H1 (cell line): ENCODE results near the gene PPP1R27. TPM values are rescaled to one million over a fixed set of nuclear protein-coding genes. Genes with fewer than 3 reads are reported as not detected.
A peak's percentile ranks its signal among the peaks of the same experiment; 100 is the strongest.

ENCODE experiments used
- ASH2L ChIP-seq: fragments of 200-600, 300-600 bp; sonication (generic); IDR thresholded peaks from one replicate; pipeline ENCODE4 v1.7.1; 2017; ENCODE audit warnings: low read length
- CHD7 ChIP-seq: fragments of 300-600 bp; sonication (generic); IDR thresholded peaks from 2 replicates; pipeline ENCODE4 v1.7.1; 2012; ENCODE audit warnings: low read length, moderate library complexity, mild to moderate bottlenecking, inconsistent platforms; ENCODE audit not compliant: insufficient replicate concordance
- GABPA ChIP-seq: IDR thresholded peaks from 2 replicates; pipeline ENCODE4 v1.6.1; 2011; ENCODE audit warnings: mild to moderate bottlenecking, low read length, moderate library complexity, borderline replicate concordance; ENCODE audit not compliant: insufficient read depth
- RAD21 ChIP-seq, 2 experiments: IDR thresholded peaks in 1 of 2; conservative IDR thresholded peaks in 1 of 2; 2 replicates each; pipeline ENCODE4 v1.6.1; 2011; ENCODE audit warnings: low read depth in 2 of 2, low read length in 2 of 2, improper control_type of control experiment in 1 of 2, inconsistent platforms in 1 of 2, mild to moderate bottlenecking in 1 of 2, moderate library complexity in 1 of 2
- SRF ChIP-seq: IDR thresholded peaks from 2 replicates; pipeline ENCODE4 v1.6.1; 2011; ENCODE audit warnings: mild to moderate bottlenecking, low read depth, low read length, moderate library complexity
- YY1 ChIP-seq: IDR thresholded peaks from 2 replicates; pipeline ENCODE4 v1.6.1; 2011; ENCODE audit warnings: low read depth, mild to moderate bottlenecking, low read length
- polyA plus RNA-seq, 7 experiments: library from polyadenylated mRNA; depleted of rRNA in 3 of 7; stranded (reverse) in 5 of 7; unstranded in 2 of 7; fragments of >200 nt in 5 of 7; fragments of 200-250 nt in 2 of 7; gene quantifications; 1 replicate in 5 of 7; 2 replicates in 1 of 7; 4 replicates in 1 of 7; pipeline versions ENCODE4 v1.2.1 to v1.2.3, GENCODE V29; 2011 to 2013; ENCODE audit warnings: missing spikeins in 2 of 7, mixed read lengths in 2 of 7
- total RNA-seq: library from RNA; stranded (reverse); fragmentation: NEBNext Ultra II Directional; extraction: Animal tissue kit (Norgen Biotek cat#: 25700); gene quantifications from 2 replicates; pipeline ENCODE4 v1.2.1, GENCODE V29; 2021

Gene PPP1R27
- total and polyA plus RNA-seq, 2 of the 8 experiments (the other 6 are each of a cell fraction or from before 2014, with no cell fraction given) = 0.27 TPM; not detected in 1

GRCh38 chr17:81806461-81807209, 28.2 kb downstream of the PPP1R27 start (continued):
- TF ChIP-seq CHD7 (no peak), YY1 (no peak), RAD21 (IDR thresholded peaks at IDR 0.05 in 1 of 2, conservative IDR thresholded peaks at IDR 0.05 in 1 of 2; ENCODE audit: low read depth in 2 of 2, low read length in 2 of 2) (peak; percentile 32 to 42), GABPA (no peak), SRF (no peak), ASH2L (no peak)
